HG03378 (cell line): Measurements from ENCODE around the gene ACTN4.

Experiments used
- ATAC-seq: cut with Tn5 transposase; IDR thresholded peaks from one replicate; pipeline ENCODE4 v1.9.1; 2021; ENCODE audit warnings: mild to moderate bottlenecking, moderate library complexity; ENCODE audit not compliant: unreplicated experiment

The ACTN4 gene

GRCh38 chr19:38721979-38722773 lies 74.7 kb downstream of the ACTN4 start:
- no peak for ATAC-seq

GRCh38 chr19:38722947-38723605 lies 75.6 kb downstream of the ACTN4 start:
- no peak for ATAC-seq

DNA sequence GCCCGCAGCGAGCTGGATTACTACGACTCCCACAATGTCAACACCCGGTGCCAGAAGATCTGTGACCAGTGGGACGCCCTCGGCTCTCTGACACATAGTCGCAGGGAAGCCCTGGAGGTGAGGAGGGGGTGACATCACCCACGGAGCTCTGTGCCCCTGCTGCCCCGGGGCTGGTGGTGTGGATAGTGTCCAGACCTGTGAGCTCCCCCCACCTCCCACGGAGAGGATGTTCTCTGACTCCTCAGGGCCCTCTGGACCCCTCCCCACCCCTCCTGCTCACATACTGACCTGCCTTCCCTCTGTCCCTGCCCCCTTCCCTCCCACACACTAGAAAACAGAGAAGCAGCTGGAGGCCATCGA lies 76.1 kb downstream of the ACTN4 start:
- no peak for ATAC-seq

DNA sequence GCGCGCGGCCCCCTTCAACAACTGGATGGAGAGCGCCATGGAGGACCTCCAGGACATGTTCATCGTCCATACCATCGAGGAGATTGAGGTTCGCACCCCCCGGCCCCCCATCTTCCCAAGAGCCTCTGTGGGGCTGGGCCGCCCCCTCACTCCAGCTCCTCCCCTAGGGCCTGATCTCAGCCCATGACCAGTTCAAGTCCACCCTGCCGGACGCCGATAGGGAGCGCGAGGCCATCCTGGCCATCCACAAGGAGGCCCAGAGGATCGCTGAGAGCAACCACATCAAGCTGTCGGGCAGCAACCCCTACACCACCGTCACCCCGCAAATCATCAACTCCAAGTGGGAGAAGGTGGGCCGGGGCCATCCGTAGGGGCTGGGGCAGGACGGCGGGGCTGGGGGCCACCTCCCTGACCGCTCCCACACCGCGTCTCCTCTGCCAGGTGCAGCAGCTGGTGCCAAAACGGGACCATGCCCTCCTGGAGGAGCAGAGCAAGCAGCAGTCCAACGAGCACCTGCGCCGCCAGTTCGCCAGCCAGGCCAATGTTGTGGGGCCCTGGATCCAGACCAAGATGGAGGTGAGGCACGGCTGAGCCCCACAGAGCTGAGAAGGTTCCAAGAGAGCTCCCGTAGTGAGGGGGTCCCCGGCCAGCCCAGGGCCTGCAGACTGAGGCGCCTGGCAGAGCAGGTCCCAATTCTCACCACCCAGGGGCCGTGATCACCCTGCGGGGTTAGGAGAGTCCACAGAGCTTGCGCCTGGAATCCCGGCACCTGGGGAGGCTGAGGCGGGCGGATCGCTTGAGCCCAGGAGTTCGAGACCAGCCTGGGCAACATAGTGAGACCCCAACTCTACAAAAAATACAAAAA lies 76.8 kb downstream of the ACTN4 start:
- ATAC-seq = no peak

DNA sequence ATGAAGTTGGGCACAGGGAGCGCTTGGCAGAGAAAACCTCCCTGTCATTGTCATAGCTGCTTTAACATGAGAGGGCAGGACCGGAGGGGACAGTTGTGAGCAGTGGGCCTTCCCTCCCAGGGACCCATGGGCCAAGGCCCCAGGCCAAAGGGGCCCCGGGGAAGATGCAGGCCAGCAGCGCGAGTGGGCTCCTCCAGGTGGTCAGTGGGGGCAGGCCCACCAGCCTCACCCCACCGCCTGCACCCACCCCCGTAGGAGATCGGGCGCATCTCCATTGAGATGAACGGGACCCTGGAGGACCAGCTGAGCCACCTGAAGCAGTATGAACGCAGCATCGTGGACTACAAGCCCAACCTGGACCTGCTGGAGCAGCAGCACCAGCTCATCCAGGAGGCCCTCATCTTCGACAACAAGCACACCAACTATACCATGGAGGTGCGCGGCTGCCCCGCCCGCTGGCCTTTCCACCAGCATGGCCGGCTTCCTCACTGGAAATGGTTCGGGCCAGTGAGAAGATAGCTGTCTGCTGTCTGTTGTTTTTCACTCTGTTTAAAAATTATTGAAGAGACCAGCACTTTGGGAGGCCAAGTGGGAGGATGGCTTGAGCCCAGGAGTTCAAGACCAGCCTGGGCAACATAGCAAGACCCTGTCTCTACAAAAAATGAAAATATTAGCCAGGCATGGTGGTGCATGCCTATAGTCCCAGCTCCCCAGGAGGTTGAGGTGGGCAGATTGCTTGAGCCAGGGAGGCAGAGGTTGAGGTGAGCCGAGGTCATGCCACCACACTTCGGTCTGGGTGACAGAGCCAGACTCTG lies 78.2 kb downstream of the ACTN4 start:
- ATAC-seq = no peak

DNA sequence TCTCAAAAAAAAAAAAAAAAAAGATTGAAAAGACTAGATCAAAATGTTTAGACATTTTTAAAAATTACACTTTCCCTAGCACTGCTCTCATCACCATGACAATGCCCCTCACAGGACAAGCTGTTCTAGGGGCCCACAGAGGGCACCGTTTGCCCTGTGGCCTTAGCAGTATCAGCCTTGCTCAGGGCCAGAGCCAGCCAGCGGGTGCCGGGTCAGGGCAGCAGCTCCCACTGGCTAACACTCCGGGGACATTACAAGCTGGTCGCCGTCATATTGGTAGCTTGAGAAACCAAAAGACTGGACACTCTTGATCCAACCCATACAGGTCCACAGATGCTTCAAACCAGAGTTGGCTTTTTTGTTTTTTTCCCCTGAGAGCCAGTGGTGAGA lies 78.8 kb downstream of the ACTN4 start:
- ATAC-seq = no peak

GRCh38 chr19:38726761-38727301 lies 79.4 kb downstream of the ACTN4 start:
- ATAC-seq = no peak

DNA sequence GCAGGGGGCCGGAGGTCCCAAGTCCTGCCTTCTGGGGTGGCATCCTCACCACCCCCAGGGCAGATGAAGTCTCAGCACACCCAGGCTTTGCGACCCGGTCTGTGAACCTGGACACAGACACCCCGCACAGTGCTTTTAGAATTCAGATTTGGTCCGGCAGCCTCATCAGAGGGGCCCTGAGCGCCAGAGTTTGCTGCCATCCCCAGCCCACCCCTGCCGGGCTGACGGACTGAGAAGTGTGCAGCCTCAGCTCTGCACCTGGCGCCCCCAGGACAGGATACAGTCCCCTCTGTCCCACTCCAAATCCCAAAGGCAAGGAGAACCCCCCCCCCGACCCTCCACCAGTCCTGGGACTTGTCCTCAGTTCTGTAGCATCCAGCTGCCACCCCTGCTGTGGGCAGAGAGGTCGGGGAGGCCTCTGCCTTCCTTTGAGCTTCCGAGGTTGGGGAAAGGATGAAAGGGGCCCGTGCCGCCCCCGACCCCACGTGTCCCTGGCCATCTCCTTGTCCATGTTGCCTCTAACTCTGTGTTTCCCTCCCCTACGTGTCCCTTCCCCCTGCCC lies 79.9 kb downstream of the ACTN4 start:
- no peak for ATAC-seq

DNA sequence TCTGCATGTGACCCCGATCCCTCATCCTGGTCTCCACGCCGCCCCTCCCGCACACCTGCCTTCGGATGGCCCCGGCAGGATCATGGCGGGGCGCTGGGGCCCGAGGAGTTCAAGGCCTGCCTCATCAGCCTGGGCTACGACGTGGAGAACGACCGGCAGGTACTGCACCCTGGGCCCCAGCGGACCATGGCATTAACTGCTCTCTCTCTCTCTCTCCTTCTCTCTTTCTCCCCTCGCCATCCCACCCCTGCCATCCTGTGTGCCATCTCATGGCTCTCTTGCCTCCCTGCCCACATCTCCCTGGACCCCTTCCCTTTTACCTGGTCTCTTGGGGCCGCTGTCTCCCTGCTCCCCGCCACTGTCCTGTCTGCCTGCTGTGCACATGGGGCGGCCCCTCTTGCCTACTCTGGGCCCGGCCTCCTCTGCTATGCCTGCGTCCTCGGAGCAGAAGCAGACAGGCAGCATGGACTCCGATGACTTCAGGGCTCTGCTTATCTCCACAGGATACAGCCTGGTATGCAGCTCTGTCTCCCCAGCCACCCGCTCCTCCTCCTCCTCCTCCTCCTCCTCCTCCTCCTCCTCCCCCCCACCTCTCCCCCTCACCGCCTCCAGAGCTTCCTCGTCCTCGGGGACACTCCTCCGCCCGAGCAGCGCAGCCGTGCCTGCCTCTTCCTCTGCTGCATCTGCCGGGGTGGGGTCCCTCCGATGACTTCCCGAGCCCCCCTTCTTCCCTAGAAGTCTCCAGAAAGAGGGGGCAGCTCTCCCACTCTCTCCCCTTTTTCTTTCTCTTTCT lies 80.6 kb downstream of the ACTN4 start:
- no peak for ATAC-seq

DNA sequence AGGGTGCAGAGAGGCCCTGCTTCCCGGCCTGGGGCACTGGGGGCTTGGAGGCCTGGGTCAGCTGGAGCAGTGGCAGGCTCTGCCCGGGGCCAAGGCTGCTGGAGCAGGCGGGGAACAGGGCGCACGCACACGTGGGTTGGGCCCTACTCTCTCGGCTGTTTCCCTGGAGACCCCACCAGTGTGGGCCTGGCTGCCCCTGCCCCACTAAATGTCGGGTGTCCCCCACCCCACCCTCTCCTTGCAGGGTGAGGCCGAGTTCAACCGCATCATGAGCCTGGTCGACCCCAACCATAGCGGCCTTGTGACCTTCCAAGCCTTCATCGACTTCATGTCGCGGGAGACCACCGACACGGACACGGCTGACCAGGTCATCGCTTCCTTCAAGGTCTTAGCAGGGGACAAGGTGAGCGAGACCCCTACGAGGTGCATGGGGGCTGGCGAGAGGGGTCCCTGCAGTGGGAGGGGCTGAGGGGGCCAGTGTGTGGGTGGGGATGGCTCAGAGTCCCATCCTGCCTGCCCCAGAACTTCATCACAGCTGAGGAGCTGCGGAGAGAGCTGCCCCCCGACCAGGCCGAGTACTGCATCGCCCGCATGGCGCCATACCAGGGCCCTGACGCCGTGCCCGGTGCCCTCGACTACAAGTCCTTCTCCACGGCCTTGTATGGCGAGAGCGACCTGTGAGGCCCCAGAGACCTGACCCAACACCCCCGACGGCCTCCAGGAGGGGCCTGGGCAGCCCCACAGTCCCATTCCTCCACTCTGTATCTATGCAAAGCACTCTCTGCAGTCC lies 81.5 kb downstream of the ACTN4 start:
- ATAC-seq = no peak

DNA sequence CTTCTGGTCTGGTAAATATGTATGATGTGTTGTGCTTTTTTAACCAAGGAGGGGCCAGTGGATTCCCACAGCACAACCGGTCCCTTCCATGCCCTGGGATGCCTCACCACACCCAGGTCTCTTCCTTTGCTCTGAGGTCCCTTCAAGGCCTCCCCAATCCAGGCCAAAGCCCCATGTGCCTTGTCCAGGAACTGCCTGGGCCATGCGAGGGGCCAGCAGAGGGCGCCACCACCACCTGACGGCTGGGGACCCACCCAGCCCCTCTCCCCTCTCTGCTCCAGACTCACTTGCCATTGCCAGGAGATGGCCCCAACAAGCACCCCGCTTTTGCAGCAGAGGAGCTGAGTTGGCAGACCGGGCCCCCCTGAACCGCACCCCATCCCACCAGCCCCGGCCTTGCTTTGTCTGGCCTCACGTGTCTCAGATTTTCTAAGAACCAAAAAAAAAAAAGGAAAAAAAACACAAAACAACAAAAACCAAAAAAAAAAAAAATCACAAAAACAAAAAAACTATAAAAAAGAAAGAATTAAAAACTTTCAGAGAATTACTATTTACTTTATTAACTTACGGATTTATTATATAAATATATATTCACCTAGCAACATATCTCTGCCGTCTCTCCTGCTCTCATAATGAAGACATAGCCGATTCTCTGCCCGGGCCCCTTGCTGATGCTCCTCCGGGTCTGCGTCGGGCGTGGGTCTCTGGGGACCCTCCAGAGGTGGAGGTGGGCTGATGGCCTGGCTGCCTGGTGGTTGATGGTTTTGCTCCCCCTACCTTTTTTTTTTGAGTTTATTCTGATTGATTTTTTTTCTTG lies 82.4 kb downstream of the ACTN4 start:
- ATAC-seq = no peak

DNA sequence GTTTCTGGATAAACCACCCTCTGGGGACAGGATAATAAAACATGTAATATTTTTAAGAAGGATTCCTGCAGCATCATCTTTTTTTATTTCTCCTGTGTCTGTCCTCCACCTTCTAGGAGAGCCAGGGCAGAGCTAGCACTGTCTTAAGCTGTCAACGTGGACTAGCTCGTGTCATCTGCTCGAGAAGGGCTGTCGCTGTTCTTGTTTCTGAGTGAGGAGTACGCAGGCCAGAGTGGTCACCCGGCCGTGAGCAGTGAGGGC lies 83.0 kb downstream of the ACTN4 start:
- ATAC-seq = no peak

GRCh38 chr19:38730731-38731589 lies 83.5 kb downstream of the ACTN4 start:
- no peak for ATAC-seq

DNA sequence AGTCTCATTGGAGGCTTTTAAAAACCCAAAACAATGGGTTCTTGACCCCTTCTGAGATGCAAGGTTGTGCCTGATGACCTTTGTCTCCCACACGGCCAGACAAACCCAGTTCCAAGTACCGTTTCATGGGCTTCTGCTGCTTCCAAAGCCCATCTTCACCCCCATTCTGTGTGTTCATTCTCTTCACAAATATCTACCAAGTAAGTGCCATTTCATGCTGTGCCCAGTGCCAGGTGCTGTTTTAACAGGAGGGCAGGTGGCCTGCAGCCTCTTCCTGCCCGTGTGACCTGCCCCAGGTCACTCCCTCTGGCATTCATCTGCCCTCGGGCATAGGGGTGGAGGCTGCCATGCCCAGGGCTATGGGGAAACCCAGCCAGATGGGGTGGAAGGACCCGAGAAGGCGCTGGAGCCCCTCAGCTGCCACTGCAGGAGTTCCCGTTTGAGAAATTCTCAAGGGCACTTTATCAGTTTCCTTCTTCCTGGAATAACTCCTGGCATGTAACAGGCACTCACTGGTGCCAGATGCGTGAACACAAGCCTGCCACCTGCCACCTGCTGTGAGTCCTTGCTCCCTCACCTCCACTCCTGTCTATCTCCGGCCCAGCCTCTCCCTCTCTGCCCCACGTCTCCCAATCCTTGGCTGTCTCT lies 84.3 kb downstream of the ACTN4 start:
- ATAC-seq = no peak

- no peak for ATAC-seq
These were observed 85.7 kb downstream of the ACTN4 start for GRCh38 chr19:38733241-38733492.

- ATAC-seq = no peak
These were observed 86.2 kb downstream of the ACTN4 start for GRCh38 chr19:38733493-38734175.

DNA sequence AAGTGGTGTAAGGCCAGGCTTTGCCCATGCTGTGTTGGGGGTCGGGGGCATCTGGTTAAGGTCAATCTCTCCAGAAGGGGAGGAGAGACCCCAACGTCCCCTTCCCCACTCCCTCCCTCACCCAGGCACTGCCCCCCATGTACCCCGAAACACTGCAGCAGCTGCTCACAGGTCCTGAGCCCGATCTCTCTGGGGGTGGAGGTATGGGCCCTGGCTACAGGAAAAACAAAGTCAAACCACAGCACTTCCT lies 86.7 kb downstream of the ACTN4 start:
- ATAC-seq = no peak
